NT2/D1 (cell line): ENCODE data around the gene ZNF688.

Experiments
- DNase-seq: peaks from one replicate; pipeline ENCODE4 v3.0.0-alpha.2; 2011; ENCODE audit warnings: low read depth, low spot score
- H3K27me3 ChIP-seq: 2 replicates; pipeline ENCODE4 v1.6.0; 2011; ENCODE audit warnings: mild to moderate bottlenecking; ENCODE audit not compliant: insufficient read length, insufficient read depth
- H3K36me3 ChIP-seq: 2 replicates; pipeline ENCODE4 v1.6.1; 2011; ENCODE audit warnings: mild to moderate bottlenecking, low read length, mixed read lengths; ENCODE audit not compliant: insufficient read depth, insufficient read length
- H3K4me1 ChIP-seq: 2 replicates; pipeline ENCODE4 v1.5.1; 2011; ENCODE audit not compliant: insufficient read depth, insufficient read length
- H3K4me3 ChIP-seq: 2 replicates; pipeline ENCODE4 v1.5.1; 2011; ENCODE audit warnings: low read depth; ENCODE audit not compliant: insufficient read length
- H3K9ac ChIP-seq: 2 replicates; pipeline ENCODE4 v1.6.0; 2011; ENCODE audit warnings: low read depth; ENCODE audit not compliant: insufficient read length
- H3K9me3 ChIP-seq: 2 replicates; pipeline ENCODE4 v1.5.1; 2011; ENCODE audit warnings: mild to moderate bottlenecking, low read length; ENCODE audit not compliant: insufficient read depth
- SUZ12 ChIP-seq: IDR thresholded peaks from 2 replicates; pipeline ENCODE4 v1.6.1; 2011; ENCODE audit not compliant: insufficient read length, insufficient read depth; ENCODE audit errors: extremely low read depth
- YY1 ChIP-seq: IDR thresholded peaks from 2 replicates; pipeline ENCODE4 v1.6.1; 2011; ENCODE audit not compliant: insufficient read length, insufficient read depth
- ZNF274 ChIP-seq: IDR thresholded peaks from 2 replicates; pipeline ENCODE4 v1.6.1; 2011; ENCODE audit warnings: mild to moderate bottlenecking, low read depth, low read length

The ZNF688 gene

DNA sequence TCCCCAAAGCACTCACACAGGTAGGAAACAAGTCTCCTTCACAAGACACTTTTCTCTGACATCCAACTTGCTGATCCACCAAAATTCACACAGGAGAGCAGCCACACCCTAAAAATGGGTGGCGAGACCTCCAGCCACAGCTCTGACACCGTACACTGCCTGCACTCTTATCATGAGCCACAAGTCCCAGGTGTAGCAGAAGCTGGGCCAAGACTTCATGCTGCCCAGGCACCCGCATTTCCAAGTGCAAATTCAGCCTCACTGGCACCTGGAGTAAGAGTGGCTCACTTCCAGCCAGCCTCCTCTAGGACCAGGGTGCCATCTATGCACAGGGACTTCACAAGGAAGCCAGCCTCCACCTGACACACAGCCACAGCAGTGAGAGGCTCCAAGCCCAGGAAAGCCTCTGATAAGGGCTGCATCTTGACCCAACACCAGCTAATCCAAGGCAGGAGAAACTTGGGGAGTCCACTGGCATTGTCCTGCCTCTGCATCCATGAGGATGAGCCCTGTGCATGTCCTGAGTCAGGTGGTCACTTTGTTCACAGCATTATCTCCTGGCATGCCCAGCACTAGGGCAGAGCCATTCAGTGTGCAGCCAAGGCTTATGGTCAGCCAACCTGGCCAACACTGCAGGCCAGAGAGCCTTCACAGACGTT is 42.6 kb downstream of the ZNF688 start:
- Histone ChIP-seq H3K36me3 (peaks cover 49% of the 10 kb centered on the region), H3K9me3 (no peaks in the 10 kb centered on the region), H3K4me1 (peaks cover 11% of the 10 kb centered on the region), H3K9ac (peak overlapping the region; percentile 32), H3K4me3 (no peak overlapping the region), H3K27me3 (no peaks in the 10 kb centered on the region)
- no peak for TF ChIP-seq ZNF274
- no peak for TF ChIP-seq YY1
- no peak for TF ChIP-seq SUZ12
- DNase-seq: no peak

DNA sequence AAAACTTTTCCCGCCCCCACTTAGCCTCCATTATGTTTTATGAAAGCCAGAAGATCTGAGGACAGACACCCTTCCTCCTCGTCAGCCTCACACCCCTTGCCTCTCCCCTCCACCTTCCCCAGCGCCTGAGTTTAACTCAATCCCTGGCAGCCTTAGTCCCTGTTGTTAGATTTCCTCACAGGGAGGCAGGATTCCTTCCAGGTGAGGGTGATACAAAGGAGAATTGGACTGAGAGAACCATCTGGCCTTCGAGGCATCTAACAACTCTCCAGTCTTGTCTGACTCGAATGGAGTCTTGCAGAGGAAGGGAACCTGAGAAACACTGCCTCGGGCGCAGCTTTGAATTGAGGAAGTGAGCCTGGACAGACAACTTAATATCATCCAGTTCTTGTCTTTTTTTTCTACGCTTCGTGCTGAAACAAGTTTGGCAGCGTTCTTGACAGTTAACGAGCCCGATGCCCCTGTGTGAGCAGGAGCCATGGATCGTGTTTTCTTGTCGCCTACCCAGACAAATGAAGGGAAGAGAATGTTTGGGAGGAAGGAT is 43.8 kb downstream of the ZNF688 start:
- DNase-seq: no peak
- H3K9me3 ChIP-seq: no peaks in the 10 kb centered on the region
- H3K27me3 ChIP-seq: no peaks in the 10 kb centered on the region
- peak overlapping the region; percentile 57 for H3K9ac ChIP-seq
- peaks cover 9% of the 10 kb centered on the region for H3K4me1 ChIP-seq
- peaks cover 43% of the 10 kb centered on the region for H3K36me3 ChIP-seq
- TF ChIP-seq ZNF274: no peak
- no peak for TF ChIP-seq YY1
- TF ChIP-seq SUZ12: no peak
- no peak overlapping the region for H3K4me3 ChIP-seq

DNA sequence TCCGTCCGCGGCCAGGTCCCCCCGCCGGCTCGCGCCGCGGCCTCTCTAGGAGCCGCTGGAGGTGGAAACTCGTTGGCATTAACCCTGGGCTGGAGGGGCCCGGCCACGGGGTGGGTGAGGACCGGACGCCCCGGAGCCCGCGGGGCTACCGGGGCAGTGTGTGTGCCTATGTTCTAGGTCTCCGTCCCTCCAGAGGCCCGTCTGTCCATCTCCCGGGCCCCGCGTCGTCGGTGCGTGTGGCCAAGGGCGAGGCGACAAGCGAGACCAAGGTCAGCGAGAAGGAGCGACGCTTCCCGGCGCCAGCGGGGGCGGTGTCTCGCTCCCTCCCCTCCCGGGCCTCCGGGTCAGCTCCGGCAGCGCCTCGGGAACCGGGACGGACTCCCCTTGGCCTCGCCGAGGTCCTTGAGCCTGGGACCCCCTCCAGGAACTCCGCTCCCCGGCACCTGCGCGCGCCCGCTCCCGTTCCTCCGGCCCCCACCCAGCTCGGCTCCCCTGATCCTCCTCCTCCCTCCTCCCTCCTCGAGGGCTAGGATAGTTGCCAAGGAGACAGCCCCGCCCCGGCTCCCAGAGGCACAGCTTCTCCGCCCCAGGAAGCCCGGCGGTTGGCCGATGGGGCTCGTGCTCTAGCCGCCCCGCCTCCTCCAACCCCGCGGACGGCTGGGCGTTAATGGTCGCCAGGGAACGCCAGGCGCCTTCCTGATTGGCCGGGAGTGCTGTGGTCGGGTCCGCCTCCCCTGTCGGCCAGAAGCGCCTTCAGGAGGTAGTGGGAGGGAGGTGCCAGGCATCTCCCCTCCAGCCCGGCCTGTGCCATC is 44.5 kb downstream of the ZNF688 start:
- Histone ChIP-seq H3K4me3 (peak overlapping the region; percentile 85), H3K27me3 (no peaks in the 10 kb centered on the region), H3K9ac (peak overlapping the region; percentile 97), H3K36me3 (peaks cover 36% of the 10 kb centered on the region), H3K4me1 (peaks cover 9% of the 10 kb centered on the region), H3K9me3 (no peaks in the 10 kb centered on the region)
- no peak for TF ChIP-seq SUZ12
- no peak for TF ChIP-seq ZNF274
- TF ChIP-seq YY1: peak; percentile 20
- peak; percentile 97 for DNase-seq

DNA sequence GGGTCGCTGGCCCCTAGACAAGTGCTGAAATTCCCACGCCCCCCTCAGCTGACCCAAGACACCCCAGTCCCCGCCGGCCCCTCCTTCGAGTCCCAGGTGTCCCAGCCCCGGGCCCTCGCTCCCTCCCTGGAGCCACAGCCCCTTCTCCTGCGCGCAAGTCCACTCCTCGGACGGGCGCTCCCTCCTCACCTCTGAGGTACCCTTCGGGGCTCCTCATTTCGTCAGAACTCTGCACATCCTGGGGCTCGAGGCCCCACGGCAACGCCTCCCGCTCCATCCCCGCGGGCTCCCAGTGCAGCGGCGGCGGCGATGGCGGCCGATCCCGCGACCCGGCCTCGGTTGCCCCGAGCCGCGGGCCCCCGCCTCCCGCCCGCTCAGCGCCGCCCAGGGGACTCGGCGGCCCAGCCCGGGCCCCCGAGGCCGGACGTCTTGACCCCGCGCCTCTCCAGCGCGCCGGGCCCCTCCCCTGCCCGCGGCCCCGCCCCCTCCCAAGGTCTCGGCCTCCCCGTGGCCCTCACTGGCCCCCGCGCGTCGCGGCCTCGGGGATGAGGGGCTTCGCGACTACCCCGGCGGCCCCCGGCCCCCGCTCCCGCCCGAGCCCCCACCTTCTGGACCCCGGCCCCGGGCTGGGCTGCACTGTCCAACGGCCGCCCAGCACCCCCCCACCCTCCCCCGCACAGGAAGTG is 45.2 kb downstream of the ZNF688 start, which contains the start of gene ZNF768:
Gene ZNF768, minus strand, starts transcription at position 430 of the 686 bp plus-strand sequence. Its CDS starts 153 bp downstream, at position 277.
- TF ChIP-seq SUZ12: no peak
- no peak for TF ChIP-seq ZNF274
- no peak for TF ChIP-seq YY1
- no peaks in the 10 kb centered on the region for H3K27me3 ChIP-seq
- H3K36me3 ChIP-seq: peaks cover 29% of the 10 kb centered on the region
- H3K9me3 ChIP-seq: no peaks in the 10 kb centered on the region
- peak within 1 kb of the TSS; percentile 97 for H3K9ac ChIP-seq
- H3K4me1 ChIP-seq: peaks cover 9% of the 10 kb centered on the region
- peak within 1 kb of the TSS; percentile 85 for H3K4me3 ChIP-seq
- peak; percentile 38 for DNase-seq

GRCh38 chr16:30525844-30526136 is 45.7 kb downstream of the ZNF688 start:
- Histone ChIP-seq H3K4me1 (peaks cover 9% of the 10 kb centered on the region), H3K36me3 (peaks cover 24% of the 10 kb centered on the region)
- no peak for TF ChIP-seq ZNF274
- no peak for TF ChIP-seq YY1
- TF ChIP-seq SUZ12: no peak

GRCh38 chr16:30524575-30525568 is 46.6 kb downstream of the ZNF688 start:
- Histone ChIP-seq H3K36me3 (peaks cover 18% of the 10 kb centered on the region), H3K4me3 (no peak overlapping the region), H3K9ac (no peak overlapping the region), H3K4me1 (peaks cover 9% of the 10 kb centered on the region), H3K9me3 (no peaks in the 10 kb centered on the region), H3K27me3 (no peaks in the 10 kb centered on the region)
- TF ChIP-seq ZNF274 (no peak), YY1 (no peak), SUZ12 (no peak)
- no peak for DNase-seq

More at GRCh38 chr16:30525844-30526136, 45.7 kb downstream of the ZNF688 start:
- Histone ChIP-seq H3K4me3 (peak overlapping the region; percentile 71), H3K9ac (peak overlapping the region; percentile 84), H3K9me3 (no peaks in the 10 kb centered on the region), H3K27me3 (no peaks in the 10 kb centered on the region)
- no peak for DNase-seq
